A549 (cell line): ENCODE measurements around the gene VWA8. TPM values are rescaled to one million over a fixed set of nuclear protein-coding genes. Genes with fewer than 3 reads are reported as not detected.

ENCODE experiments used
- ATAC-seq, 2 experiments: fragments of 200-7000 bp in 1 of 2; fragments of >200 bp in 1 of 2; cut with Nextera tagmentation in 1 of 2; cut with Tn5 transposase in 1 of 2; 3 replicates each; pipeline versions ENCODE4 v1.8.0 to v1.9.1; 2018 to 2020; ENCODE audit warnings: mild to moderate bottlenecking in 1 of 2, moderate library complexity in 1 of 2
- CTCF ChIA-PET: fragments of 300-600 bp; sonication (Branson Sonifier 250); formaldehyde crosslinking; extraction: SDS; loops from one replicate; lab custom pipeline; 2021; ENCODE audit warnings: antibody characterized with exemption, inconsistent platforms; lab: Yijun Ruan, JAX
- POLR2A ChIA-PET: fragments of 350-600 bp; formaldehyde crosslinking; extraction: SDS; loops from one replicate; lab custom pipeline; 2021; ENCODE audit warnings: antibody characterized with exemption, inconsistent platforms; lab: Yijun Ruan, JAX
- DNase-seq, 2 experiments: peaks; one replicate each; pipeline versions ENCODE4 v3.0.0 to v3.0.0-alpha.2; 2011 to 2016; ENCODE audit warnings: low read depth in 1 of 2, low spot score in 1 of 2
- FAIRE-seq: peaks from 2 replicates; lab custom pipeline; 2011; peaks lifted over from hg19 to GRCh38; lab: Jason Lieb, UNC
- H3K27ac ChIP-seq, 2 experiments: fragments of >200 bp; sonication (Bioruptor Twin); formaldehyde crosslinking; 3 replicates each; pipeline ENCODE4 v1.5.1; 2016 to 2017
- H3K4me1 ChIP-seq: fragments of >200 bp; sonication (Bioruptor Twin); formaldehyde crosslinking; 3 replicates; pipeline ENCODE4 v1.6.1; 2016
- H3K4me2 ChIP-seq: fragments of >200 bp; sonication (Bioruptor Twin); formaldehyde crosslinking; 3 replicates; pipeline ENCODE4 v1.6.1; 2016
- H3K4me3 ChIP-seq: fragments of >200 bp; sonication (Bioruptor Twin); formaldehyde crosslinking; 3 replicates; pipeline ENCODE4 v1.5.1; 2016
- H3K9me3 ChIP-seq: fragments of >200 bp; sonication (Bioruptor Twin); formaldehyde crosslinking; 3 replicates; pipeline ENCODE4 v1.6.1; 2016
- CBX2 ChIP-seq: fragments of 200-600 bp; sonication (generic); IDR thresholded peaks from 2 replicates; pipeline ENCODE4 v1.6.1; 2016; ENCODE audit warnings: low read depth, mild to moderate bottlenecking, borderline replicate concordance
- CEBPB ChIP-seq, 2 experiments: fragments of >200 bp in 1 of 2; sonication (Bioruptor Twin) in 1 of 2; formaldehyde crosslinking in 1 of 2; IDR thresholded peaks; 2 replicates each; pipeline ENCODE4 v1.6.1; 2012 to 2016
- CHD2 ChIP-seq: fragments of 150-350 bp; IDR thresholded peaks from 2 replicates; pipeline ENCODE4 v1.6.1; 2014; ENCODE audit warnings: low read length; ENCODE audit not compliant: partially characterized antibody
- CHD4 ChIP-seq: fragments of 200-600 bp; sonication (generic); IDR thresholded peaks from 2 replicates; pipeline ENCODE4 v1.6.1; 2016; ENCODE audit warnings: antibody characterized with exemption, mild to moderate bottlenecking, borderline replicate concordance
- CTCF ChIP-seq: fragments of >200 bp; sonication (Bioruptor Twin); formaldehyde crosslinking; IDR thresholded peaks from 3 replicates; pipeline ENCODE4 v1.5.1; 2016
- EHF ChIP-seq: fragments of 250-450 bp; sonication (Bioruptor Pico); IDR thresholded peaks from 2 replicates; pipeline ENCODE4 v1.5.0; 2020; ENCODE audit warnings: mild to moderate bottlenecking
- ELK1 ChIP-seq: fragments of 150-350 bp; IDR thresholded peaks from 2 replicates; pipeline ENCODE4 v1.6.1; 2014; ENCODE audit warnings: low read depth, mild to moderate bottlenecking, low read length
- EP300 ChIP-seq, 2 experiments: fragments of >200 bp; sonication (Bioruptor Twin); formaldehyde crosslinking; IDR thresholded peaks; 2 replicates in 1 of 2; 3 replicates in 1 of 2; pipeline ENCODE4 v1.6.1; 2016 to 2017
- ESRRA ChIP-seq: fragments of 150-350 bp; IDR thresholded peaks from 2 replicates; pipeline ENCODE4 v1.6.1; 2014; ENCODE audit warnings: mild to moderate bottlenecking, low read length, borderline replicate concordance
- FOSL2 ChIP-seq, 2 experiments: fragments of 450-650 bp in 1 of 2; fragments of >200 bp in 1 of 2; sonication (Bioruptor Twin) in 1 of 2; formaldehyde crosslinking; IDR thresholded peaks; 2 replicates each; pipeline versions ENCODE4 v1.5.0 to v1.6.1; 2016 to 2020; ENCODE audit warnings: mild to moderate bottlenecking in 1 of 2, moderate library complexity in 1 of 2
- HMGXB4 ChIP-seq: fragments of 250-450 bp; sonication (Bioruptor Pico); IDR thresholded peaks from 2 replicates; pipeline ENCODE4 v1.5.0; 2021; ENCODE audit warnings: mild to moderate bottlenecking, moderate library complexity, borderline replicate concordance
- HOXA7 ChIP-seq: fragments of 250-450 bp; sonication (Bioruptor Pico); IDR thresholded peaks from 2 replicates; pipeline ENCODE4 v1.5.0; 2020; ENCODE audit warnings: mild to moderate bottlenecking, moderate library complexity
- JUNB ChIP-seq: fragments of >200 bp; sonication (Bioruptor Twin); formaldehyde crosslinking; IDR thresholded peaks from 2 replicates; pipeline ENCODE4 v1.6.1; 2016
- KDM5A ChIP-seq: fragments of 200-600 bp; sonication (generic); IDR thresholded peaks from 2 replicates; pipeline ENCODE4 v1.6.1; 2016; ENCODE audit warnings: antibody characterized with exemption, mild to moderate bottlenecking
- MAFK ChIP-seq: fragments of 450-650 bp; IDR thresholded peaks from 2 replicates; pipeline ENCODE4 v1.6.1; 2014; ENCODE audit not compliant: partially characterized antibody
- MAZ ChIP-seq: fragments of 150-350 bp; IDR thresholded peaks from 2 replicates; pipeline ENCODE4 v1.6.1; 2014; ENCODE audit warnings: antibody characterized with exemption, low read depth, low read length, borderline replicate concordance
- NFE2L2 ChIP-seq: fragments of 150-350 bp; conservative IDR thresholded peaks from 2 replicates; pipeline ENCODE4 v1.6.1; 2014; ENCODE audit warnings: low read length
- NPAS2 ChIP-seq: fragments of 250-450 bp; sonication (Bioruptor Pico); IDR thresholded peaks from 2 replicates; pipeline ENCODE4 v1.8.0; 2022; ENCODE audit warnings: mild to moderate bottlenecking, moderate library complexity, borderline replicate concordance
- REST ChIP-seq: fragments of 200-600 bp; sonication (generic); IDR thresholded peaks from 2 replicates; pipeline ENCODE4 v1.6.1; 2016; ENCODE audit warnings: antibody characterized with exemption, mild to moderate bottlenecking, moderate library complexity
- RNF2 ChIP-seq: fragments of 200-600 bp; sonication (generic); IDR thresholded peaks from 2 replicates; pipeline ENCODE4 v1.6.1; 2016; ENCODE audit warnings: low read depth, mild to moderate bottlenecking, antibody characterized with exemption, moderate library complexity, borderline replicate concordance
- SMC3 ChIP-seq: fragments of >200 bp; sonication (Bioruptor Twin); formaldehyde crosslinking; IDR thresholded peaks from 3 replicates; pipeline ENCODE4 v1.6.1; 2018; ENCODE audit warnings: inconsistent platforms
- TP53 ChIP-seq: fragments of 250-450 bp; sonication (Bioruptor Pico); IDR thresholded peaks from 2 replicates; pipeline ENCODE4 v1.5.0; 2021; ENCODE audit warnings: mild to moderate bottlenecking, moderate library complexity
- USF2 ChIP-seq: fragments of 450-650 bp; IDR thresholded peaks from 2 replicates; pipeline ENCODE4 v1.6.1; 2014; ENCODE audit warnings: antibody characterized with exemption
- WGBS: methylation state at CpG from one replicate; pipeline ENCODE4 v1.1.6; 2017; ENCODE audit errors: missing lambda C conversion rate; 5-methylcytosine and 5-hydroxymethylcytosine counted together
- polyA plus RNA-seq, 4 experiments: library from polyadenylated mRNA; depleted of rRNA in 3 of 4; stranded (reverse); fragments of >200 nt; fragmentation: RNase III in 1 of 4; extraction: RNeasy Plus Mini Kit Qiagen cat#74134 plus additional on column Dnase treatment in 1 of 4; gene quantifications; 2 replicates in 3 of 4; 3 replicates in 1 of 4; pipeline ENCODE4 v1.2.3, GENCODE V29; 2011 to 2017

The VWA8 gene
- polyA plus RNA-seq, 2 of the 4 experiments (the other 2 are of a cell fraction): 6.4 to 15.3 TPM

- TF ChIP-seq MAZ (no peak), USF2 (no peak), RNF2 (no peak)
Measured at GRCh38 chr13:41589434-41589833, 371.5 kb downstream of the VWA8 start (continued).

- peak overlapping the region; percentile 65 to 76 for H3K27ac ChIP-seq
- TF ChIP-seq MAFK (peak; percentile 89), SMC3 (no peak), JUNB (peak; percentile 29; the same call in 1 of the 2 replicates), FOSL2 (IDR thresholded peaks at IDR 0.05) (peak; percentile 40; the same call in 1 of the 2 replicates), FOSL2 (CRISPR knock-in tag; IDR thresholded peaks at IDR 0.05) (peak; percentile 76), NPAS2 (CRISPR knock-in tag) (no peak), NFE2L2 (0 out of 2 replicates have a peak, but pooled peaks have one; percentile 8), KDM5A (no peak), REST (no peak), RNF2 (no peak), HOXA7 (CRISPR knock-in tag) (no peak), ELK1 (no peak), HMGXB4 (no peak)
- H3K4me1 ChIP-seq: peaks cover 28% of the 10 kb centered on the region
- ChIA-PET POLR2A (no interaction called here), CTCF (interaction anchor here (1.1 kb wide), 1 partner anchor 58 kb away, joined by 3 read pairs; no protein-coding TSS in a partner anchor)
- no peak for FAIRE-seq
- H3K4me3 ChIP-seq: no peak overlapping the region
- no peaks in the 10 kb centered on the region for H3K9me3 ChIP-seq
- ATAC-seq: peak; percentile 83 to 95
- 11% methylated on average over 2 of the region's 2 CpGs for WGBS
- peak; percentile 35 to 70 for DNase-seq
- peak overlapping the region; percentile 66 for H3K4me2 ChIP-seq
Measured at GRCh38 chr13:41588899-41589298, 372.0 kb downstream of the VWA8 start.

- H3K4me3 ChIP-seq: no peak overlapping the region
- peak overlapping the region; percentile 66 for H3K4me2 ChIP-seq
- DNase-seq: no peak
- H3K4me1 ChIP-seq: peaks cover 28% of the 10 kb centered on the region
- POLR2A ChIA-PET: no interaction called here
- no peaks in the 10 kb centered on the region for H3K9me3 ChIP-seq
- ATAC-seq: no peak
- FAIRE-seq: no peak
- H3K27ac ChIP-seq: peak overlapping the region; percentile 52 to 76; a peak in 5 of 6 replicates
- WGBS: 16% methylated on average over 1 of the region's 1 CpG
- CTCF ChIA-PET: interaction anchor here (0.7 kb wide), 1 partner anchor 218 kb away, joined by 3 read pairs; no protein-coding TSS in a partner anchor
- TF ChIP-seq KDM5A: no peak
- no peak for TF ChIP-seq ESRRA
- no peak for TF ChIP-seq CEBPB (IDR thresholded peaks at IDR 0.05)
- TF ChIP-seq FOSL2 (IDR thresholded peaks at IDR 0.05): no peak
- no peak for TF ChIP-seq FOSL2 (CRISPR knock-in tag; IDR thresholded peaks at IDR 0.05)
- no peak for TF ChIP-seq CTCF
- TF ChIP-seq CHD2: no peak
- TF ChIP-seq TP53 (CRISPR knock-in tag): no peak
- no peak for TF ChIP-seq EHF (CRISPR knock-in tag)
- no peak for TF ChIP-seq CHD4
- no peak for TF ChIP-seq EP300 (IDR thresholded peaks at IDR 0.05)
- no peak for TF ChIP-seq CBX2
Measured at GRCh38 chr13:41588448-41588847, 372.5 kb downstream of the VWA8 start.
